DMS53 treated with DMSO at 0.1 percent for 48 hours (cell line): ENCODE data around the gene GPC5.
"Not testable (repeated sequence)": the region's sequence is repeated elsewhere in the genome, so short reads cannot be mapped to it uniquely, and the experiment has no call there.

ENCODE experiments used
- DNase-seq: peaks from one replicate; lab custom pipeline; 2025; ENCODE audit not compliant: unreplicated experiment; lab: John Stamatoyannopoulos, UW

Gene GPC5

GRCh38 chr13:91825516-91825915 is 427.1 kb downstream of the GPC5 start:
- no peak for DNase-seq

GRCh38 chr13:91836553-91836952 is 438.1 kb downstream of the GPC5 start:
- no peak for DNase-seq

GRCh38 chr13:91845612-91846011 is 447.2 kb downstream of the GPC5 start:
- DNase-seq = no peak

GRCh38 chr13:91863699-91864098 is 465.3 kb downstream of the GPC5 start:
- DNase-seq = no peak

GRCh38 chr13:91868351-91868750 is 469.9 kb downstream of the GPC5 start:
- DNase-seq = no peak

DNA sequence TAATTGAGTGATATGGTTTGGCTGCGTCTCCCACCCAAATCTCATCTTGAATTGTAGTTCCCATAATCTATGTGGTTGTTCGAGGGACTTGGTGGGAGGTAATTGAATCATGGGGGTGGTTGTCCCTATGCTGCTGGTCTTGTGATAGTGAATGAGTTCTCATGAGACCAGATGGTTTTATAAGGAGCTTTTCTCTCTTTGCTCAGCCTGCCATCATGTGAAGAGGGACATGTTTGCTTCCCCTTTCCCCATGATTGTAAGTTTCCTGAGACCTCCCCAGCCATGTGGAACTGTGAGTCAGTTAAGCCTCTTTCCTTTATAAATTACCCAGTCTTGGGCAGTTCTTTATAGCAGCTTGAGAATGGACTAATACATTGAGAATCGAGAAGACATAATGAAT is 480.1 kb downstream of the GPC5 start:
- no peak for DNase-seq

GRCh38 chr13:91879360-91879759 is 480.9 kb downstream of the GPC5 start:
- no peak for DNase-seq

DNA sequence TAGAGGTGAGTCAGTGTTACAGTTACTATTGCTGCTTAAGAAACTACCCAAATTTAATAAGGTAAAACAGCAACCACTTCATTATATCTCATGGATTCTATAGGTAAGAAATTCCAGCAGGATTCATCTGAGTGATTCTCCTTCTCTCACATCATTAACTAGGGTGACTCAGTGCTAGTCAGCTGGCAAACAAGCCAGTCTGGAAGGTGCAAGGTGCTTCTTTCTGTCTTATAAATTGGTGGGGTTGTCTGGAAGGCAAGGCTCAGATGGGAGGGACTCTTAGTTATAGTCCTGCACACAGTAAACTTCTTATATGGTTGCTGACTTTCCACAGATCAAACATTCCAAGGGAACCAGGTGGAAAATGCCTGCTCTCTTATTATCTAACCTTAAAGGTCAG is 484.5 kb downstream of the GPC5 start:
- no peak for DNase-seq

- DNase-seq = no peak
Measured at GRCh38 chr13:91889641-91890040, 491.2 kb downstream of the GPC5 start.

GRCh38 chr13:91891141-91891540 is 492.7 kb downstream of the GPC5 start:
- no peak for DNase-seq

DNA sequence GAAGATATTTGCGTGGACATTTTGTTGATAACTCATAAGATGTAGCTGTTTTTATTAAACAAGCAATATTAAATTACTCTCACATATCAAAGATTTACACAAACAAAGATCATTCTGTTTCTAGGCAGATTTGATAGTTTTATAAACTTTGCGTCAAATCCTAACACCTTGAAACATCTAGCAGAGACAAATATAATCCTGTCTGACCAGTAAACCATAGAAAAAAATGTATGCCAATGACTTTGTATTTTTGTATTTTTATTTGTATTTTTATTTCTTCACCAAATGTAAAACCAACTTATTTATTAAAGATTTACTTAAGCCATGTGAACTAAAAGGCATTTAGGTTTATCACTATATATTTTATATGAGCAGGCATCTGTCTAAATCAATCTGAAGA is 494.6 kb downstream of the GPC5 start:
- no peak for DNase-seq

GRCh38 chr13:91894316-91894715 is 495.9 kb downstream of the GPC5 start:
- no peak for DNase-seq

DNA sequence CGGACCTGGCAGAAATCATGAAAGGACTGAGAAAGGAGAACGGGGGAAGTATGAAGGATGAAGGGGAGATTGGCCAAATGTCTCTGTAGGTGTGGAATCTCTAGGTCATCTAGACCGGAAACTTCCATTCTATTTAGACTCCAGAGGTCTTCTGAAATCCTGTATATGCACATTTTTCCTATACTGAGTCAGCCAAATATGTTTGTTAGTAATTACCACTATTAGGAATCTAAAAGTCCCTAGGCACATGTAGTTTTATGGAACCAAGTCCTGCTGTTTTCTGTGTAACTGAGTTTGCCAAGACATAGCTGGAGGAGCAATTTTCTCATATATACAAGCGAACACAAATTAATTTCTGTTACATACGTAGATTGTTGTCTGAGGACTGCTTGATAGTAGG is 498.1 kb downstream of the GPC5 start:
- DNase-seq = no peak

DNA sequence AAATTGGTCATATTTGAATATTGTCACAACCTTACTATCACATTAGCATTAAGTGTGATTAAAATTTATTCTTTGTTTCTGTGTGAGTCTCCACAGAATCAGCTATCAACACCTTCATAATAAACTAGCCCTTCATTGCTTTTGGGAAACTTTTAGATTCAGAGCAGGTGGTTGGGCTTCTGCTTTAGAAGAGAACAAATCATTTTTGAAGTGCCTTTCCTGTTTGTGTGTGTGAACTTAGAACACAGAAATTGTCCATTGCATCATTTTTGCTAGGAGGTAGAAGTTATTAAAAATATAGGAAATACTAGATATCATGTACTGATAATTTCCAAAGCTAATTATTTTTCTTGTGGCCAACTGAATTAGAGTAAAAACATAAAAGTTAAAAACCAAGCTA is 500.6 kb downstream of the GPC5 start:
- not testable (repeated sequence) for DNase-seq

GRCh38 chr13:91902291-91902690 is 503.9 kb downstream of the GPC5 start:
- DNase-seq = no peak

DNA sequence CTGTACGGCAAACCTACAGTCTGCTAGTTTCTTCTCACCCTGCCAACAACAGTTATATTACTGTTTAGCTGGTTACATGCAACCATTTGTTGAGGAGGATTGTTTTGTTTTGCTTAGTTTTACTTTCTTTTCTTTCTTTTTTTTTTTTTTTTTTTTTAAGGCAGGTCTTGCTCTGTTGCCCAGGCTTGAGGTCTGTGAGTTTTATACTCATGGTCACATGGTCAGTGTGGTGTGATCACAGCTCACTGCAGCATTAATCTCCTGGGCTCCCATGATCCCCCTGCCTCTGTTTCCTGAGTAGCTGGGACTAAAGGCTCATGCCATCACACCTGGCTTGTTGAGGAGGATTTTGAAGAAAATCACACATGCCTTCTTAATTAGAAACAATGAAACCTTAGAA is 505.6 kb downstream of the GPC5 start:
- DNase-seq = no peak

- DNase-seq = no peak
Measured at GRCh38 chr13:91904597-91904996, 506.2 kb downstream of the GPC5 start.

DNA sequence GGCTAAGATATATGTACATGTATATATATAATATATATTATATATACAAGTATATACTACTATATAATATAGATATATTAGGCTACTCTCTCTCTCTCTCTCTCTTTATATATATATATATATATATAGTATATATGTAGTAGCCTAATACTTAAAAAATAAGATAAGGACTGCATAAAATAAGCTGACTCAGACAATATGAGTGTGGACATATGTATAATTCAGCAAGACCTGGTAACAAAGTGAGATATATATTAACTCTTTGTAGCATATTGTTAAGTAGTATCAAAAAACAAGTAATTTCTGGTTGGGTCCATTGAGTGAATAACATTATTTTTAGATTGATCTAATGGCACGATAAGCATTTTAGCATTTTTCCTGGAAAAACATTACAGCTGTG is 509.0 kb downstream of the GPC5 start:
- DNase-seq = no peak

- no peak for DNase-seq
Measured at GRCh38 chr13:91909617-91910016, 511.2 kb downstream of the GPC5 start.

GRCh38 chr13:91922969-91923592 is 524.7 kb downstream of the GPC5 start:
- DNase-seq = no peak

GRCh38 chr13:91930687-91931086 is 532.3 kb downstream of the GPC5 start:
- no peak for DNase-seq

- DNase-seq = no peak
Measured at GRCh38 chr13:91934354-91934753, 535.9 kb downstream of the GPC5 start.

DNA sequence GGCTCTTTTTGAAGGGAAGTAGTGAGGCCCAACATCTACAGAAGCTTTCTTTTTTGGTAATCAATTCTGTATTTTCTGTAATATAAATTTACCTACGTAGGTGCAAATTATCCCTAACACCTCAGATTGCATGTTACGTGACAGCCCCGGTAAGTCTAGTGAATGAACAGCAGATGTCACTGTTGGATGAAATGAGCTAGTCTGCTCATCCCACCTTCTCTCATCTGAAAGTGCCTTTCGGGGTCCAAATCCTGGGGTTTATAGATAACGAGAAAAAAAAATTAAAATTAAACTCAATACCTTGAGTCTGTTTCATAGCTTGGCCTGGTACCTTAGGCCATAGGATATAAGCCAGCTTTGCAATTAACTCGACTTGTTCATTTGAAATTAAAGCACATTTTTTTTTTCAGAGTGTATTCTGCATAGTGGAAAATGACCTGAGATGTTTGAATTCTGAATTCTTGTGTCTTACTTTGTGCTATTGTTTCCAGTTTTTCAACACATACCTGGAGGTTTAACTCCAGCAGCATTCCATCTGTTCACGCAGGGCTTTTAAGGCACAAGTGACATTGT is 548.2 kb downstream of the GPC5 start:
- DNase-seq = no peak
